H1 (cell line): ENCODE measurements around the gene UBE2B. TPM values are rescaled to one million over a fixed set of nuclear protein-coding genes. Genes with fewer than 3 reads are reported as not detected.

ENCODE experiments used
- CTCF ChIA-PET: fragments of 300-600 bp; sonication (Branson Sonifier 250); formaldehyde crosslinking; loops from one replicate; lab custom pipeline; 2021; ENCODE audit not compliant: partially characterized antibody; lab: Charles Lee
- POLR2A ChIA-PET: fragments of 300-600 bp; sonication (Branson Sonifier 250); formaldehyde crosslinking; loops from one replicate; lab custom pipeline; 2021; ENCODE audit warnings: inconsistent platforms; ENCODE audit not compliant: partially characterized antibody; lab: Charles Lee
- DNase-seq, 2 experiments: peaks; one replicate each; pipeline versions ENCODE4 v3.0.0 to v3.0.0-alpha.2; 2010 to 2022; ENCODE audit warnings: low spot score in 2 of 2, low read depth in 1 of 2, mixed read lengths in 1 of 2
- FAIRE-seq: peaks from 2 replicates; lab custom pipeline; 2011; peaks lifted over from hg19 to GRCh38; lab: Jason Lieb, UNC
- H2AFZ ChIP-seq: 2 replicates; pipeline ENCODE4 v1.8.1; 2012; ENCODE audit warnings: low read length, inconsistent platforms
- H2AK5ac ChIP-seq: 2 replicates; pipeline ENCODE4 v1.6.1; 2013; ENCODE audit warnings: low read depth, low read length
- H2BK120ac ChIP-seq: replicated peaks from 2 replicates; pipeline ENCODE3; 2013; ENCODE audit warnings: low read depth, low read length, inconsistent platforms
- H2BK12ac ChIP-seq: 2 replicates; pipeline ENCODE4 v1.6.1; 2013; ENCODE audit warnings: low read depth, low read length
- H2BK15ac ChIP-seq: 2 replicates; pipeline ENCODE4 v1.6.1; 2013; ENCODE audit warnings: low read length
- H2BK20ac ChIP-seq: 2 replicates; pipeline ENCODE4 v1.6.1; 2013; ENCODE audit warnings: low read length
- H2BK5ac ChIP-seq: 2 replicates; pipeline ENCODE4 v1.6.1; 2013; ENCODE audit warnings: low read depth, low read length
- H3K14ac ChIP-seq: 2 replicates; pipeline ENCODE4 v1.6.1; 2013; ENCODE audit warnings: inconsistent platforms; ENCODE audit not compliant: insufficient read length
- H3K18ac ChIP-seq: 2 replicates; pipeline ENCODE4 v1.6.1; 2013; ENCODE audit warnings: low read length; ENCODE audit errors: extremely low read depth
- H3K23ac ChIP-seq: 2 replicates; pipeline ENCODE4 v1.6.1; 2013; ENCODE audit warnings: inconsistent platforms; ENCODE audit not compliant: insufficient read length
- H3K23me2 ChIP-seq: 2 replicates; pipeline ENCODE4 v1.6.1; 2013; ENCODE audit warnings: low read depth, low read length
- H3K27ac ChIP-seq: 2 replicates; pipeline ENCODE4 v1.6.1; 2011; ENCODE audit warnings: low read depth, low read length, inconsistent platforms
- H3K27me3 ChIP-seq, 4 experiments: replicated peaks in 1 of 4; 1 replicate in 1 of 4; 2 replicates in 3 of 4; pipeline versions ENCODE4 v1.6.1 to v1.8.1; 2011 to 2013; ENCODE audit warnings: low read length in 3 of 4, mild to moderate bottlenecking in 3 of 4, inconsistent platforms in 2 of 4, mixed read lengths in 2 of 4, moderate library complexity in 1 of 4; ENCODE audit not compliant: control insufficient read depth in 3 of 4, insufficient read depth in 3 of 4; ENCODE audit errors: extremely low read depth in 1 of 4
- H3K36me3 ChIP-seq, 4 experiments: 2 replicates each; pipeline versions ENCODE4 v1.6.1 to v1.8.1; 2011 to 2013; ENCODE audit warnings: mild to moderate bottlenecking in 4 of 4, low read length in 3 of 4, moderate library complexity in 2 of 4, control low read depth in 1 of 4, inconsistent platforms in 1 of 4; ENCODE audit not compliant: insufficient read depth in 4 of 4, control insufficient read depth in 2 of 4
- H3K4ac ChIP-seq: replicated peaks from 2 replicates; pipeline ENCODE3; 2013; ENCODE audit warnings: low read length, low read depth, mixed read lengths, inconsistent platforms; ENCODE audit not compliant: insufficient read length
- H3K4me1 ChIP-seq, 4 experiments: replicated peaks in 1 of 4; 1 replicate in 1 of 4; 2 replicates in 3 of 4; pipeline versions ENCODE4 v1.6.1 to v1.8.1; 2011 to 2013; ENCODE audit warnings: low read length in 3 of 4, inconsistent platforms in 2 of 4, mixed read lengths in 1 of 4; ENCODE audit not compliant: insufficient read depth in 4 of 4, control insufficient read depth in 3 of 4
- H3K4me2 ChIP-seq, 2 experiments: 2 replicates each; pipeline versions ENCODE4 v1.6.1 to v1.8.1; 2011 to 2013; ENCODE audit warnings: low read depth in 2 of 2, low read length in 2 of 2, control low read depth in 1 of 2, inconsistent platforms in 1 of 2, mild to moderate bottlenecking in 1 of 2; ENCODE audit not compliant: insufficient read depth in 1 of 2
- H3K4me3 ChIP-seq, 4 experiments: fragments of 200-600, 300-600 bp in 1 of 4; sonication (generic), shearing (Covaris generic), sonication (Bioruptor Twin) in 1 of 4; 2 replicates each; pipeline versions ENCODE4 v1.5.1 to v1.8.1; 2011 to 2016; ENCODE audit warnings: low read length in 4 of 4, low read depth in 3 of 4, control low read depth in 2 of 4, inconsistent platforms in 2 of 4, mild to moderate bottlenecking in 2 of 4, mixed read lengths in 1 of 4, moderate library complexity in 1 of 4; ENCODE audit not compliant: insufficient read depth in 2 of 4; ENCODE audit errors: extremely low read depth in 1 of 4
- H3K56ac ChIP-seq: replicated peaks from 2 replicates; pipeline ENCODE3; 2013; ENCODE audit warnings: low read depth, mild to moderate bottlenecking, mixed read lengths, low read length, inconsistent platforms; ENCODE audit not compliant: insufficient read length
- H3K79me1 ChIP-seq: 2 replicates; pipeline ENCODE4 v1.6.1; 2013; ENCODE audit warnings: low read depth, low read length, control low read depth
- H3K79me2 ChIP-seq, 2 experiments: 2 replicates each; pipeline versions ENCODE4 v1.6.1 to v1.8.1; 2012 to 2013; ENCODE audit warnings: low read length in 2 of 2, mild to moderate bottlenecking in 2 of 2, inconsistent platforms in 1 of 2; ENCODE audit not compliant: insufficient read depth in 2 of 2, control insufficient read depth in 1 of 2
- H3K9ac ChIP-seq, 4 experiments: replicated peaks in 1 of 4; 1 replicate in 1 of 4; 2 replicates in 3 of 4; pipeline versions ENCODE4 v1.6.1 to v1.8.1; 2011 to 2013; ENCODE audit warnings: low read depth in 3 of 4, low read length in 3 of 4, control low read depth in 2 of 4, mild to moderate bottlenecking in 2 of 4, moderate library complexity in 2 of 4, inconsistent platforms in 1 of 4; ENCODE audit errors: extremely low read depth in 1 of 4
- H3K9me3 ChIP-seq, 2 experiments: 2 replicates each; pipeline versions ENCODE4 v1.6.1 to v1.8.1; 2012 to 2013; ENCODE audit warnings: mild to moderate bottlenecking in 2 of 2, moderate library complexity in 2 of 2, control low read depth in 1 of 2, inconsistent platforms in 1 of 2, low read depth in 1 of 2, low read length in 1 of 2, mixed read lengths in 1 of 2; ENCODE audit not compliant: insufficient read depth in 2 of 2
- H4K20me1 ChIP-seq, 2 experiments: replicated peaks in 1 of 2; 2 replicates each; pipeline versions ENCODE3 to v1.8.1; 2011 to 2013; ENCODE audit warnings: inconsistent platforms in 2 of 2, low read length in 2 of 2, mild to moderate bottlenecking in 1 of 2; ENCODE audit not compliant: insufficient read depth in 2 of 2, control insufficient read depth in 1 of 2
- H4K5ac ChIP-seq: 2 replicates; pipeline ENCODE4 v1.6.1; 2013; ENCODE audit warnings: low read length, low read depth, mixed read lengths, inconsistent platforms; ENCODE audit not compliant: insufficient read length
- H4K8ac ChIP-seq: 2 replicates; pipeline ENCODE4 v1.8.0; 2013; ENCODE audit warnings: mild to moderate bottlenecking, moderate library complexity, low read length, inconsistent platforms; ENCODE audit not compliant: insufficient read depth; ENCODE audit errors: extremely low read depth
- H4K91ac ChIP-seq: replicated peaks from 2 replicates; pipeline ENCODE3; 2013; ENCODE audit warnings: low read length, mixed read lengths, inconsistent platforms; ENCODE audit not compliant: insufficient read length
- SIN3A ChIP-seq, 2 experiments: IDR thresholded peaks in 1 of 2; conservative IDR thresholded peaks in 1 of 2; 2 replicates each; pipeline ENCODE4 v1.6.1; 2011 to 2012; ENCODE audit warnings: low read length in 2 of 2, improper control_type of control experiment in 1 of 2, low read depth in 1 of 2, mild to moderate bottlenecking in 1 of 2
- WGBS, 2 experiments: shearing (Covaris generic) in 1 of 2; methylation state at CpG; one replicate each; pipeline versions ENCODE4 v1.1.6 to v1.1.7; 2013 to 2015; ENCODE audit warnings: low lambda C conversion rate in 2 of 2, mixed read lengths in 2 of 2, inconsistent platforms in 1 of 2, low coverage in 1 of 2, missing lambda C conversion rate in 1 of 2; ENCODE audit not compliant: insufficient replicate concordance in 2 of 2, insufficient coverage in 1 of 2, insufficient read length in 1 of 2; ENCODE audit errors: extremely low coverage in 1 of 2, missing lambda C conversion rate in 1 of 2; 5-methylcytosine and 5-hydroxymethylcytosine counted together
- polyA plus RNA-seq, 7 experiments: library from polyadenylated mRNA; depleted of rRNA in 3 of 7; stranded (reverse) in 5 of 7; unstranded in 2 of 7; fragments of >200 nt in 5 of 7; fragments of 200-250 nt in 2 of 7; gene quantifications; 1 replicate in 5 of 7; 2 replicates in 1 of 7; 4 replicates in 1 of 7; pipeline versions ENCODE4 v1.2.1 to v1.2.3, GENCODE V29; 2011 to 2013; ENCODE audit warnings: missing spikeins in 2 of 7, mixed read lengths in 2 of 7
- total RNA-seq: library from RNA; stranded (reverse); fragmentation: NEBNext Ultra II Directional; extraction: Animal tissue kit (Norgen Biotek cat#: 25700); gene quantifications from 2 replicates; pipeline ENCODE4 v1.2.1, GENCODE V29; 2021

Gene UBE2B
- total and polyA plus RNA-seq, 2 of the 8 experiments (the other 6 are each of a cell fraction or from before 2014, with no cell fraction given): 15.9 to 46.8 TPM

- POLR2A ChIA-PET: interaction anchor here (0.8 to 2.4 kb wide), 4 partner anchors 10 to 34 kb away, joined by 3 to 12 read pairs (median 5); partner anchors contain the start of gene UBE2B
These were observed 35.0 kb downstream of the UBE2B start for GRCh38 chr5:134406390-134406789.

More at GRCh38 chr5:134406390-134406789, 35.0 kb downstream of the UBE2B start:
- CTCF ChIA-PET: interaction anchor here (0.6 to 2.3 kb wide), 5 partner anchors 30 to 181 kb away, joined by 3 to 8 read pairs (median 5); no protein-coding TSS in a partner anchor
- Histone ChIP-seq H3K18ac (no peak overlapping the region), H3K4me3 (no peak overlapping the region), H4K91ac (no peak overlapping the region), H2BK12ac (no peak overlapping the region), H3K4ac (no peak overlapping the region), H3K56ac (no peak overlapping the region), H2BK15ac (no peak overlapping the region), H4K5ac (no peak overlapping the region), H3K23ac (no peak overlapping the region), H3K23me2 (peaks cover 4% of the 10 kb centered on the region; the same call in 1 of the 2 replicates), H3K27me3 (no peaks in the 10 kb centered on the region), H4K8ac (no peak overlapping the region), H3K14ac (no peak overlapping the region), H3K79me1 (peaks cover 5% of the 10 kb centered on the region), H3K36me3 (peaks cover 3 to 32% (median 8%) of the 10 kb centered on the region in 4 experiments; a peak in 5 of 8 replicates), H3K9me3 (no peaks in the 10 kb centered on the region), H3K4me1 (peaks cover 0 to 5% (median 3%) of the 10 kb centered on the region in 4 experiments; a peak in 3 of 7 replicates), H2BK5ac (no peak overlapping the region), H3K79me2 (peaks cover 11 to 25% of the 10 kb centered on the region in 2 experiments), H2BK120ac (no peak overlapping the region), H3K27ac (no peak overlapping the region), H2BK20ac (no peak overlapping the region), H3K9ac (no peak overlapping the region), H2AFZ (no peak overlapping the region), H4K20me1 (no peaks in the 10 kb centered on the region), H3K4me2 (no peak overlapping the region), H2AK5ac (no peak overlapping the region)
- WGBS, 2 experiments: 86% methylated on average over 1 of the region's 1 CpG; no CpG with 5 or more reads in 1 of the 2 experiments
- no peak for TF ChIP-seq SIN3A (conservative IDR thresholded peaks at IDR 0.05 in 1 of 2, IDR thresholded peaks at IDR 0.05 in 1 of 2; ENCODE audit: low read depth in 1 of 2, low read length in 2 of 2)
- DNase-seq: no peak
- FAIRE-seq: no peak
